Testis (tissue), 2 donors: ENCODE data around the gene CCDC82.

Experiments used
- CTCF ChIP-seq, 3 experiments: fragments of 450-650 bp in 2 of 3; fragments of 200-600 bp in 1 of 3; sonication (generic) in 1 of 3; IDR thresholded peaks; one replicate each; pipeline ENCODE4 v1.5.1; 2016 to 2019; ENCODE audit warnings: antibody characterized with exemption in 3 of 3, mild to moderate bottlenecking in 2 of 3, moderate library complexity in 1 of 3
- POLR2A ChIP-seq: fragments of 450-650 bp; IDR thresholded peaks from one replicate; pipeline ENCODE4 v1.6.1; 2017; ENCODE audit warnings: antibody characterized with exemption, mild to moderate bottlenecking, moderate library complexity

DNA sequence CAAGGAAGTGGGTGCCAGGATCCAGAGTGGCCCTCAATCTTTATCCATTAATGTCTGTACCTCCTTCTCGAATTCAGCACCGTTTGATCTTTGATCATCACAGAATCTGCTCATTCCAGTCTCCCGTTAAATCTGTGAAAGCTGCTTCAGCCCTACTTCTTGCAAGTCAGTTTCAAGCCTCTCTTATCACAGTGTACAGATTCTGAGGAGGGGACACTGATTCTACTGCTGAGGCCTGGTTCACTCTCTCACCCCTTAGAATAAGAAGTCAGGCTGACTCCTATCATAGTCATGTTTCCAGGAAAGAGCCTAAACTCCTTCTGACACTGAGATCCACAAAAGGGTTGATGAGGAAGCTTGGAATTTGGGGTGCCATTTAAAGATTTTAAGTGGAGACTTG is 85.7 kb downstream of the CCDC82 start:
- TF ChIP-seq CTCF (IDR thresholded peaks at IDR 0.05) (no peak), POLR2A (no peak)
